Measurements from ENCODE around the gene UBTD1.
"Not testable (repeated sequence)": the region's sequence is repeated elsewhere in the genome, so short reads cannot be mapped to it uniquely, and the experiment has no call there.

UBTD1 gene

GRCh38 chr10:97571622-97572021, 72.9 kb downstream of the UBTD1 start:
- H3K4me3 ChIP-seq (ENCODE audit: control insufficient read depth, low read depth, low read length), result no peak overlapping the region
- no peak for TF ChIP-seq CTCF (conservative IDR thresholded peaks at IDR 0.05; ENCODE audit: control insufficient read depth, insufficient read depth, low read depth, low read length)
- no peak for DNase-seq (ENCODE audit: low read depth)

GRCh38 chr10:97572214-97572989, 73.7 kb downstream of the UBTD1 start, which contains the start of gene ANKRD2:
ANKRD2 (plus strand) TSS chr10:97572779; CDS start chr10:97572789, 10 bp downstream.
- no peak within 1 kb of the TSS for H3K4me3 ChIP-seq (ENCODE audit: control insufficient read depth, low read depth, low read length)
- peak; percentile 86 for DNase-seq (ENCODE audit: low read depth)
- peak; percentile 95 for TF ChIP-seq CTCF (conservative IDR thresholded peaks at IDR 0.05; ENCODE audit: control insufficient read depth, insufficient read depth, low read depth, low read length)

GRCh38 chr10:97573021-97573420, 74.3 kb downstream of the UBTD1 start:
- H3K4me3 ChIP-seq (ENCODE audit: control insufficient read depth, low read depth, low read length), result no peak overlapping the region
- TF ChIP-seq CTCF (conservative IDR thresholded peaks at IDR 0.05; ENCODE audit: control insufficient read depth, insufficient read depth, low read depth, low read length), result no peak
- DNase-seq (ENCODE audit: low read depth), result no peak

- no peak for TF ChIP-seq CTCF (conservative IDR thresholded peaks at IDR 0.05; ENCODE audit: control insufficient read depth, insufficient read depth, low read depth, low read length)
- no peak for DNase-seq (ENCODE audit: low read depth)
- no peak overlapping the region for H3K4me3 ChIP-seq (ENCODE audit: control insufficient read depth, low read depth, low read length)
Measured at GRCh38 chr10:97573672-97574071, 74.9 kb downstream of the UBTD1 start.

GRCh38 chr10:97574374-97575126, 75.8 kb downstream of the UBTD1 start:
- TF ChIP-seq CTCF (conservative IDR thresholded peaks at IDR 0.05; ENCODE audit: control insufficient read depth, insufficient read depth, low read depth, low read length), result no peak
- H3K4me3 ChIP-seq (ENCODE audit: control insufficient read depth, low read depth, low read length), result no peak overlapping the region
- peak; percentile 42 for DNase-seq (ENCODE audit: low read depth)

- DNase-seq (ENCODE audit: low read depth), result no peak
- no peak for TF ChIP-seq CTCF (conservative IDR thresholded peaks at IDR 0.05; ENCODE audit: control insufficient read depth, insufficient read depth, low read depth, low read length)
- H3K4me3 ChIP-seq (ENCODE audit: control insufficient read depth, low read depth, low read length), result no peak overlapping the region
Measured at GRCh38 chr10:97575127-97575668, 76.5 kb downstream of the UBTD1 start.

GRCh38 chr10:97576487-97576886, 77.8 kb downstream of the UBTD1 start:
- H3K4me3 ChIP-seq (ENCODE audit: control insufficient read depth, low read depth, low read length); DNase-seq (ENCODE audit: low read depth): not testable (repeated sequence)

Data from fibroblast of mammary gland (primary cell).